Right lobe of liver (tissue), 6 donors: ENCODE measurements around the gene CARD19. TPM values are rescaled to one million over a fixed set of nuclear protein-coding genes. Genes with fewer than 3 reads are reported as not detected.

Experiments
- ATAC-seq, 4 donors: fragments of 200-7000 bp; cut with Tn5 transposase; one replicate each; pipeline ENCODE4 v1.9.1; 2020; ENCODE audit warnings: mild to moderate bottlenecking in 4 of 4, moderate library complexity in 4 of 4
- DNase-seq, 3 donors: peaks; one replicate each; pipeline ENCODE4 v3.0.0-alpha.2; 2020
- H3K27ac ChIP-seq, 3 donors: fragments of 200-600 bp; one replicate each; pipeline ENCODE4 v1.8.0; 2022
- H3K27me3 ChIP-seq, 2 donors: fragments of 200-600 bp; one replicate each; pipeline ENCODE4 v1.8.0; 2022
- H3K36me3 ChIP-seq, 4 donors: fragments of 200-600 bp; sonication (generic) in 1 of 4; one replicate each; pipeline versions ENCODE4 v1.5.1 to v1.8.0; 2017 to 2022; ENCODE audit warnings: control low read depth in 1 of 4
- H3K4me1 ChIP-seq, 4 donors: fragments of 200-600 bp; sonication (generic) in 1 of 4; one replicate each; pipeline versions ENCODE4 v1.5.1 to v1.8.0; 2017 to 2022; ENCODE audit warnings: control low read depth in 1 of 4
- H3K4me3 ChIP-seq, 3 donors: fragments of 200-600 bp; one replicate each; pipeline ENCODE4 v1.8.0; 2022
- H3K9me3 ChIP-seq, 4 donors: fragments of 200-600 bp; sonication (generic) in 1 of 4; one replicate each; pipeline versions ENCODE4 v1.5.1 to v1.8.0; 2017 to 2022; ENCODE audit warnings: control low read depth in 1 of 4
- CTCF ChIP-seq, 4 donors: fragments of 200-600 bp in 3 of 4; fragments of 450-650 bp in 1 of 4; IDR thresholded peaks; one replicate each; pipeline versions ENCODE4 v1.5.1 to v1.8.0; 2016 to 2022; ENCODE audit warnings: antibody characterized with exemption in 4 of 4, mild to moderate bottlenecking in 2 of 4
- POLR2A ChIP-seq: fragments of 450-650 bp; IDR thresholded peaks from one replicate; pipeline ENCODE4 v1.6.1; 2017; ENCODE audit warnings: antibody characterized with exemption, mild to moderate bottlenecking
- WGBS: methylation state at CpG from one replicate; pipeline ENCODE4 v1.1.6; 2018; ENCODE audit warnings: low coverage, low lambda C conversion rate; ENCODE audit not compliant: insufficient coverage; ENCODE audit errors: missing lambda C conversion rate; 5-methylcytosine and 5-hydroxymethylcytosine counted together
- intact Hi-C, 2 donors: fragments of 100-400 bp; cut with DNase I; formaldehyde crosslinking; loops; one replicate each; pipeline versions ENCODE4 v1.11.2 to v1.14.1; 2022
- total RNA-seq, 6 experiments: library from RNA; depleted of rRNA in 2 of 6; stranded (reverse); fragments of >200 nt in 2 of 6; fragmentation: NEBNext Ultra II Directional in 3 of 6; extraction: Animal tissue kit (Norgen Biotek cat#: 25700) in 3 of 6; gene quantifications; one replicate each; pipeline versions ENCODE4 v1.1.0 to v1.2.4, GENCODE V29; 2016 to 2023
- donor health status: DM: no; HTN: yes; CAD: no.
- donor health status: DM: no; HTN: no; CAD: no.
- donor health status: DM: no; HTN: no; CAD: no.
- donor health status: DM: no; HTN: yes; CAD: no.
- donor health status: DM: no; HTN: yes; CAD: no.

Gene CARD19
- total RNA-seq, 6 experiments from 2014 or later, result 6.3 to 31.7 (median 12.1) TPM

- Histone ChIP-seq H3K27me3 (no peaks in the 10 kb centered on the region), H3K27ac (peak overlapping the region in 2 of 3 donors; percentile 29 to 47), H3K4me1 (peaks cover 0 to 40% (median 19%) of the 10 kb centered on the region in 4 donors), H3K36me3 (no peaks in the 10 kb centered on the region), H3K4me3 (no peak overlapping the region), H3K9me3 (no peaks in the 10 kb centered on the region)
- ATAC-seq (peak; percentile 18 to 47 (median 34)), DNase-seq (no peak)
- intact Hi-C loops, result no loop called here
- TF ChIP-seq CTCF (IDR thresholded peaks at IDR 0.05) (no peak), POLR2A (no peak)
- 17% methylated on average over 9 of the region's 11 CpGs for WGBS
These were observed 40.0 kb downstream of the CARD19 start for GRCh38 chr9:93136011-93136440.

GRCh38 chr9:93137362-93137761 lies 41.3 kb downstream of the CARD19 start:
- H3K36me3 ChIP-seq, result no peaks in the 10 kb centered on the region
- ATAC-seq (no peak), DNase-seq (no peak)
- H3K9me3 ChIP-seq, result no peaks in the 10 kb centered on the region
- H3K27me3 ChIP-seq, result no peaks in the 10 kb centered on the region
- intact Hi-C loops, result no loop called here
- peaks cover 0 to 27% (median 8%) of the 10 kb centered on the region in 4 donors for H3K4me1 ChIP-seq
- no peak overlapping the region for H3K27ac ChIP-seq
- TF ChIP-seq POLR2A (no peak), CTCF (IDR thresholded peaks at IDR 0.05) (no peak)
- 84% methylated on average over 2 of the region's 11 CpGs for WGBS
- no peak overlapping the region for H3K4me3 ChIP-seq

GRCh38 chr9:93138171-93138764 lies 42.3 kb downstream of the CARD19 start:
- WGBS, result 92% methylated on average over 2 of the region's 7 CpGs

GRCh38 chr9:93139365-93140182 lies 43.6 kb downstream of the CARD19 start:
- WGBS, result 82% methylated on average over 3 of the region's 16 CpGs
- Histone ChIP-seq H3K4me1 (peaks cover 0 to 15% (median 4%) of the 10 kb centered on the region in 4 donors), H3K4me3 (no peak overlapping the region), H3K27ac (no peak overlapping the region), H3K36me3 (no peaks in the 10 kb centered on the region), H3K27me3 (no peaks in the 10 kb centered on the region), H3K9me3 (no peaks in the 10 kb centered on the region)
- DNase-seq (no peak), ATAC-seq (no peak)
- no peak for TF ChIP-seq POLR2A
- no peak for TF ChIP-seq CTCF (IDR thresholded peaks at IDR 0.05)
- intact Hi-C loops, result no loop called here

More at GRCh38 chr9:93138171-93138764, 42.3 kb downstream of the CARD19 start:
- TF ChIP-seq CTCF (IDR thresholded peaks at IDR 0.05), result no peak
- TF ChIP-seq POLR2A, result no peak
- Histone ChIP-seq H3K9me3 (no peaks in the 10 kb centered on the region), H3K27ac (no peak overlapping the region), H3K27me3 (no peaks in the 10 kb centered on the region), H3K4me3 (no peak overlapping the region), H3K4me1 (peaks cover 0 to 17% (median 5%) of the 10 kb centered on the region in 4 donors), H3K36me3 (no peaks in the 10 kb centered on the region)
- intact Hi-C loops, result no loop called here
- no peak for ATAC-seq
- no peak for DNase-seq
